ENCODE results near the gene SPOCK1.

The SPOCK1 gene

GRCh38 chr5:137352095-137352494 lies 147.0 kb downstream of the SPOCK1 start:
- Histone ChIP-seq H2BK120ac (ENCODE audit: low read depth, low read length) (no peak overlapping the region), H3K27ac (ENCODE audit: low read length, poor library complexity, severe bottlenecking) (no peak overlapping the region), H3K4ac (ENCODE audit: low read depth in 1 of 2, low read length in 2 of 2) (no peak overlapping the region), H3K36me3 (ENCODE audit: control insufficient read depth in 1 of 2, insufficient read depth in 2 of 2, low read depth in 1 of 2, low read length in 2 of 2) (peaks cover 0 to 3% of the 10 kb centered on the region in 2 experiments), H4K8ac (ENCODE audit: low read length) (no peak overlapping the region), H3K4me3 (ENCODE audit: insufficient read depth in 1 of 2, low read depth in 1 of 2, low read length in 2 of 2) (no peak overlapping the region), H3K9me3 (ENCODE audit: control insufficient read depth, low read length) (no peaks in the 10 kb centered on the region), H2BK12ac (ENCODE audit: low read length in 2 of 2) (no peak overlapping the region), H3K4me2 (ENCODE audit: low read length, poor library complexity, severe bottlenecking) (no peak overlapping the region), H3K9ac (ENCODE audit: low read length) (no peak overlapping the region), H3K18ac (ENCODE audit: low read depth in 1 of 2, low read length in 2 of 2) (no peak overlapping the region), H2AK5ac (ENCODE audit: low read length, severe bottlenecking) (no peak overlapping the region), H2BK15ac (ENCODE audit: low read depth, poor library complexity, severe bottlenecking) (no peak overlapping the region), H3K79me1 (replicated peaks; ENCODE audit: low read length, poor library complexity, severe bottlenecking) (no peaks in the 10 kb centered on the region), H3K4me1 (ENCODE audit: control insufficient read depth, insufficient read depth, low read depth, low read length) (no peaks in the 10 kb centered on the region), H3K27me3 (ENCODE audit: control insufficient read depth in 1 of 2, insufficient read depth in 1 of 2, low read length in 2 of 2) (peaks cover 0 to 8% of the 10 kb centered on the region in 2 experiments), H3K14ac (ENCODE audit: low read length in 2 of 2) (no peak overlapping the region), H4K91ac (ENCODE audit: low read length) (no peak overlapping the region), H2BK5ac (ENCODE audit: low read depth, low read length, poor library complexity, severe bottlenecking) (no peak overlapping the region), H2AFZ (ENCODE audit: low read depth, low read length) (no peak overlapping the region), H3K23ac (ENCODE audit: low read length in 2 of 2) (no peak overlapping the region)
- WGBS: 92% methylated on average over 5 of the region's 5 CpGs
- no peak for DNase-seq

GRCh38 chr5:137350791-137351190 lies 148.3 kb downstream of the SPOCK1 start:
- Histone ChIP-seq H3K4me2 (ENCODE audit: low read length, poor library complexity, severe bottlenecking) (no peak overlapping the region), H4K8ac (ENCODE audit: low read length) (no peak overlapping the region), H3K4ac (ENCODE audit: low read depth in 1 of 2, low read length in 2 of 2) (no peak overlapping the region), H3K4me1 (ENCODE audit: control insufficient read depth, insufficient read depth, low read depth, low read length) (no peaks in the 10 kb centered on the region), H3K27me3 (ENCODE audit: control insufficient read depth in 1 of 2, insufficient read depth in 1 of 2, low read length in 2 of 2) (peaks cover 0 to 6% of the 10 kb centered on the region in 2 experiments), H3K9ac (ENCODE audit: low read length) (no peak overlapping the region), H3K14ac (ENCODE audit: low read length in 2 of 2) (no peak overlapping the region), H3K18ac (ENCODE audit: low read depth in 1 of 2, low read length in 2 of 2) (no peak overlapping the region), H3K79me1 (replicated peaks; ENCODE audit: low read length, poor library complexity, severe bottlenecking) (no peaks in the 10 kb centered on the region), H2BK12ac (ENCODE audit: low read length in 2 of 2) (no peak overlapping the region), H4K91ac (ENCODE audit: low read length) (no peak overlapping the region), H2BK5ac (ENCODE audit: low read depth, low read length, poor library complexity, severe bottlenecking) (no peak overlapping the region), H2AK5ac (ENCODE audit: low read length, severe bottlenecking) (no peak overlapping the region), H2BK120ac (ENCODE audit: low read depth, low read length) (no peak overlapping the region), H3K9me3 (ENCODE audit: control insufficient read depth, low read length) (no peaks in the 10 kb centered on the region), H2BK15ac (ENCODE audit: low read depth, poor library complexity, severe bottlenecking) (no peak overlapping the region), H2AFZ (ENCODE audit: low read depth, low read length) (no peak overlapping the region), H3K27ac (ENCODE audit: low read length, poor library complexity, severe bottlenecking) (no peak overlapping the region), H3K23ac (ENCODE audit: low read length in 2 of 2) (no peak overlapping the region), H3K4me3 (ENCODE audit: insufficient read depth in 1 of 2, low read depth in 1 of 2, low read length in 2 of 2) (no peak overlapping the region), H3K36me3 (ENCODE audit: control insufficient read depth in 1 of 2, insufficient read depth in 2 of 2, low read depth in 1 of 2, low read length in 2 of 2) (peaks cover 0 to 3% of the 10 kb centered on the region in 2 experiments)
- no peak for DNase-seq
- WGBS: 55% methylated on average over 3 of the region's 6 CpGs

GRCh38 chr5:137348759-137349158 lies 150.4 kb downstream of the SPOCK1 start:
- H3K4me1 ChIP-seq (ENCODE audit: control insufficient read depth, insufficient read depth, low read depth, low read length): no peaks in the 10 kb centered on the region
- no peak overlapping the region for H2BK120ac ChIP-seq (ENCODE audit: low read depth, low read length)
- no peak overlapping the region for H3K27ac ChIP-seq (ENCODE audit: low read length, poor library complexity, severe bottlenecking)
- no peak overlapping the region for H2AFZ ChIP-seq (ENCODE audit: low read depth, low read length)
- no peak overlapping the region for H2BK5ac ChIP-seq (ENCODE audit: low read depth, low read length, poor library complexity, severe bottlenecking)
- peaks cover 0 to 3% of the 10 kb centered on the region in 2 experiments for H3K36me3 ChIP-seq (ENCODE audit: control insufficient read depth in 1 of 2, insufficient read depth in 2 of 2, low read depth in 1 of 2, low read length in 2 of 2)
- no peak overlapping the region for H3K4ac ChIP-seq (ENCODE audit: low read depth in 1 of 2, low read length in 2 of 2)
- peaks cover 0 to 6% of the 10 kb centered on the region in 2 experiments for H3K27me3 ChIP-seq (ENCODE audit: control insufficient read depth in 1 of 2, insufficient read depth in 1 of 2, low read length in 2 of 2)
- H3K9ac ChIP-seq (ENCODE audit: low read length): no peak overlapping the region
- no peak overlapping the region for H3K23ac ChIP-seq (ENCODE audit: low read length in 2 of 2)
- WGBS: 66% methylated on average over 3 of the region's 3 CpGs
- H3K9me3 ChIP-seq (ENCODE audit: control insufficient read depth, low read length): no peaks in the 10 kb centered on the region
- no peak overlapping the region for H3K18ac ChIP-seq (ENCODE audit: low read depth in 1 of 2, low read length in 2 of 2)
- H3K4me2 ChIP-seq (ENCODE audit: low read length, poor library complexity, severe bottlenecking): no peak overlapping the region
- H2BK12ac ChIP-seq (ENCODE audit: low read length in 2 of 2): no peak overlapping the region
- no peak for DNase-seq
- no peak overlapping the region for H4K8ac ChIP-seq (ENCODE audit: low read length)
- no peak overlapping the region for H3K4me3 ChIP-seq (ENCODE audit: insufficient read depth in 1 of 2, low read depth in 1 of 2, low read length in 2 of 2)
- no peak overlapping the region for H3K14ac ChIP-seq (ENCODE audit: low read length in 2 of 2)
- no peaks in the 10 kb centered on the region for H3K79me1 ChIP-seq (replicated peaks; ENCODE audit: low read length, poor library complexity, severe bottlenecking)
- H2BK15ac ChIP-seq (ENCODE audit: low read depth, poor library complexity, severe bottlenecking): no peak overlapping the region
- no peak overlapping the region for H2AK5ac ChIP-seq (ENCODE audit: low read length, severe bottlenecking)
- H4K91ac ChIP-seq (ENCODE audit: low read length): no peak overlapping the region

DNA sequence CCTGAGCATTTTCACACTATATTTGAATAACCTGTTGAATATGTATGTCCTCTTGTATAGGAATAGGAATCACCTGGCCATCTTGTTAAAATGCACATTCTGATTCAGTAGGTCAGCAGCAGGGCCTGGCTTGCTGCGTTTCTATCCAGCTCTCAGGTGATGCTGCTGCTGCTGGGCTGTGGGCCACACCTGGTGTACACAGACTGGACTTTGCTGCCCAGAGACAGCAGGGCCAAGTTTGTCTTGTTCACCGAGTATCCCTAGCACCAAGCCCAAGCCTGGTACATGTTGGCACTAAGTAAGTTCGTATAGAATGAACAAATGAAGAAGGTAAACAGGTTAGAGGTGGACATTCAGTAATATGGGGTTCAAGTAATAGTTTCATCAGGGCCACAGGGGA lies 151.3 kb downstream of the SPOCK1 start:
- Histone ChIP-seq H3K36me3 (ENCODE audit: control insufficient read depth in 1 of 2, insufficient read depth in 2 of 2, low read depth in 1 of 2, low read length in 2 of 2) (peaks cover 0 to 3% of the 10 kb centered on the region in 2 experiments), H3K9me3 (ENCODE audit: control insufficient read depth, low read length) (no peaks in the 10 kb centered on the region), H2BK12ac (ENCODE audit: low read length in 2 of 2) (no peak overlapping the region), H3K9ac (ENCODE audit: low read length) (no peak overlapping the region), H3K4me1 (ENCODE audit: control insufficient read depth, insufficient read depth, low read depth, low read length) (peaks cover 2% of the 10 kb centered on the region), H3K4me3 (ENCODE audit: insufficient read depth in 1 of 2, low read depth in 1 of 2, low read length in 2 of 2) (no peak overlapping the region), H2AK5ac (ENCODE audit: low read length, severe bottlenecking) (no peak overlapping the region), H3K4me2 (ENCODE audit: low read length, poor library complexity, severe bottlenecking) (no peak overlapping the region), H3K23ac (ENCODE audit: low read length in 2 of 2) (no peak overlapping the region), H2AFZ (ENCODE audit: low read depth, low read length) (no peak overlapping the region), H3K27ac (ENCODE audit: low read length, poor library complexity, severe bottlenecking) (no peak overlapping the region), H2BK15ac (ENCODE audit: low read depth, poor library complexity, severe bottlenecking) (no peak overlapping the region), H3K27me3 (ENCODE audit: control insufficient read depth in 1 of 2, insufficient read depth in 1 of 2, low read length in 2 of 2) (peaks cover 0 to 6% of the 10 kb centered on the region in 2 experiments), H4K91ac (ENCODE audit: low read length) (no peak overlapping the region), H2BK5ac (ENCODE audit: low read depth, low read length, poor library complexity, severe bottlenecking) (no peak overlapping the region), H3K14ac (ENCODE audit: low read length in 2 of 2) (no peak overlapping the region), H3K4ac (ENCODE audit: low read depth in 1 of 2, low read length in 2 of 2) (no peak overlapping the region), H3K79me1 (replicated peaks; ENCODE audit: low read length, poor library complexity, severe bottlenecking) (no peaks in the 10 kb centered on the region), H4K8ac (ENCODE audit: low read length) (no peak overlapping the region), H2BK120ac (ENCODE audit: low read depth, low read length) (no peak overlapping the region), H3K18ac (ENCODE audit: low read depth in 1 of 2, low read length in 2 of 2) (no peak overlapping the region)
- no peak for DNase-seq
- 58% methylated on average over 3 of the region's 3 CpGs for WGBS
